GM23338 (cell line): ENCODE results near the gene ASXL3. TPM values are rescaled to one million over a fixed set of nuclear protein-coding genes. Genes with fewer than 3 reads are reported as not detected.

Experiments used
- ATAC-seq: fragments of 200-7000 bp; cut with Tn5 transposase; 3 replicates; pipeline ENCODE4 v1.9.1; 2020
- DNase-seq: peaks from one replicate; pipeline ENCODE4 v3.0.0-alpha.2; 2015; ENCODE audit warnings: low spot score
- H2AFZ ChIP-seq: fragments of 200-600 bp; sonication (generic); 2 replicates; pipeline ENCODE4 v1.8.0; 2016; ENCODE audit warnings: antibody characterized with exemption, mild to moderate bottlenecking, moderate library complexity
- H3F3A ChIP-seq: fragments of 200-600 bp; sonication (generic); replicated peaks from 2 replicates; pipeline ENCODE4 v1.8.0; 2017; ENCODE audit warnings: antibody characterized with exemption, mixed run types, low read depth
- H3K27ac ChIP-seq: fragments of 200-600 bp; sonication (generic); 2 replicates; pipeline ENCODE4 v1.6.1; 2016; ENCODE audit warnings: low read depth
- H3K27me3 ChIP-seq: fragments of 200-600 bp; sonication (generic); 2 replicates; pipeline ENCODE4 v1.8.0; 2016; ENCODE audit warnings: mild to moderate bottlenecking, mixed run types, moderate library complexity; ENCODE audit not compliant: insufficient read depth
- H3K36me3 ChIP-seq: fragments of 200-600 bp; sonication (generic); 2 replicates; pipeline ENCODE4 v1.8.0; 2016; ENCODE audit warnings: mild to moderate bottlenecking; ENCODE audit not compliant: insufficient read depth
- H3K4me1 ChIP-seq: fragments of 200-600 bp; sonication (generic); 2 replicates; pipeline ENCODE4 v1.8.0; 2016; ENCODE audit warnings: mild to moderate bottlenecking, moderate library complexity; ENCODE audit not compliant: insufficient read depth
- H3K4me2 ChIP-seq: fragments of 200-600 bp; sonication (generic); 2 replicates; pipeline ENCODE4 v1.7.1; 2017; ENCODE audit warnings: mixed run types
- H3K4me3 ChIP-seq: fragments of 200-600 bp; sonication (generic); 2 replicates; pipeline ENCODE4 v1.6.1; 2016; ENCODE audit warnings: mixed run types
- H3K79me2 ChIP-seq: fragments of 200-600 bp; sonication (generic); replicated peaks from 2 replicates; pipeline ENCODE4 v1.8.0; 2017; ENCODE audit warnings: mild to moderate bottlenecking; ENCODE audit not compliant: insufficient read depth
- H3K9me2 ChIP-seq: fragments of 200-600 bp; sonication (generic); 2 replicates; pipeline ENCODE4 v1.8.0; 2017; ENCODE audit not compliant: insufficient read depth
- H4K20me1 ChIP-seq: fragments of 200-600 bp; sonication (generic); replicated peaks from 2 replicates; pipeline ENCODE4 v1.8.0; 2017; ENCODE audit warnings: mild to moderate bottlenecking; ENCODE audit not compliant: insufficient read depth
- H3K27ac Mint-ChIP-seq: 2 replicates; pipeline ENCODE4 v1.8.0; 2020; ENCODE audit warnings: inconsistent platforms, mild to moderate bottlenecking, moderate library complexity, mixed read lengths
- H3K27me3 Mint-ChIP-seq: 3 replicates; pipeline ENCODE4 v1.8.0; 2022; ENCODE audit warnings: low read depth, mild to moderate bottlenecking, moderate library complexity, mixed read lengths, inconsistent platforms; ENCODE audit not compliant: insufficient read depth, poor library complexity
- H3K36me3 Mint-ChIP-seq: 3 replicates; pipeline ENCODE4 v1.8.0; 2021; ENCODE audit warnings: low read depth, mild to moderate bottlenecking, inconsistent platforms, moderate library complexity, mixed read lengths
- H3K4me1 Mint-ChIP-seq: 3 replicates; pipeline ENCODE4 v1.8.0; 2020; ENCODE audit warnings: mild to moderate bottlenecking, inconsistent platforms, mixed read lengths
- H3K4me3 Mint-ChIP-seq: 3 replicates; pipeline ENCODE4 v1.8.0; 2021; ENCODE audit warnings: moderate library complexity, mild to moderate bottlenecking, inconsistent platforms, mixed read lengths
- H3K9me3 Mint-ChIP-seq: 3 replicates; pipeline ENCODE4 v1.8.0; 2020; ENCODE audit warnings: moderate library complexity, mild to moderate bottlenecking, inconsistent platforms, mixed read lengths
- CREB1 ChIP-seq: fragments of 250-450 bp; sonication (Bioruptor Pico); IDR thresholded peaks from 2 replicates; pipeline ENCODE4 v1.5.0; 2020; ENCODE audit warnings: low read depth, mild to moderate bottlenecking, moderate library complexity
- EZH2 ChIP-seq: fragments of 200-600 bp; sonication (generic); IDR thresholded peaks from one replicate; pipeline ENCODE4 v1.8.0; 2017; ENCODE audit warnings: antibody characterized with exemption, mild to moderate bottlenecking, low read depth; ENCODE audit not compliant: unreplicated experiment
- EZH2phosphoT487 ChIP-seq: fragments of 200-600 bp; sonication (generic); IDR thresholded peaks from one replicate; pipeline ENCODE4 v1.8.1; 2018; ENCODE audit warnings: antibody characterized with exemption; ENCODE audit not compliant: unreplicated experiment
- JUNB ChIP-seq: IDR thresholded peaks from one replicate; pipeline ENCODE4 v1.6.1; 2016; ENCODE audit warnings: antibody characterized with exemption; ENCODE audit not compliant: unreplicated experiment
- NANOG ChIP-seq: IDR thresholded peaks from 2 replicates; pipeline ENCODE4 v1.6.1; 2016; ENCODE audit warnings: antibody characterized with exemption, borderline replicate concordance
- POLR2AphosphoS5 ChIP-seq: IDR thresholded peaks from 2 replicates; pipeline ENCODE4 v1.6.1; 2016; ENCODE audit warnings: antibody characterized with exemption, low read depth
- STAT1 ChIP-seq: IDR thresholded peaks from one replicate; pipeline ENCODE4 v1.6.1; 2016; ENCODE audit warnings: antibody characterized with exemption; ENCODE audit not compliant: unreplicated experiment
- ZNF114 ChIP-seq: fragments of 250-450 bp; sonication (Bioruptor Pico); IDR thresholded peaks from 2 replicates; pipeline ENCODE4 v1.5.0; 2020; ENCODE audit warnings: mild to moderate bottlenecking, moderate library complexity
- ZNF331 ChIP-seq: fragments of 250-450 bp; sonication (Bioruptor Pico); IDR thresholded peaks from 2 replicates; pipeline ENCODE4 v1.5.0; 2020; ENCODE audit warnings: low read depth, mild to moderate bottlenecking, moderate library complexity
- polyA plus RNA-seq: library from polyadenylated mRNA; unstranded; fragments of >200 nt; fragmentation: Nextera tagmentation; extraction: Ambion mirVana; gene quantifications from 2 replicates; pipeline ENCODE4 v1.2.1, GENCODE V29; 2016
- total RNA-seq: library from RNA; depleted of rRNA; stranded (reverse); fragments of >200 nt; shearing (Covaris generic); gene quantifications from 2 replicates; pipeline ENCODE4 v1.2.3, GENCODE V29; 2014
- TF ChIP-seq, protein P1 (sequence below): IDR thresholded peaks from 2 replicates; pipeline ENCODE4 v1.6.1; 2016; ENCODE audit warnings: antibody characterized with exemption
- TF ChIP-seq, protein P2 (sequence below): fragments of 250-450 bp; sonication (Bioruptor Pico); IDR thresholded peaks from 2 replicates; pipeline ENCODE4 v1.5.0; 2020; ENCODE audit warnings: mild to moderate bottlenecking, moderate library complexity
- TF ChIP-seq, protein P3 (sequence below), 2 experiments: fragments of 200-600 bp in 1 of 2; sonication (generic) in 1 of 2; conservative IDR thresholded peaks; 2 replicates each; pipeline versions ENCODE4 v1.5.1 to v1.6.1; 2016 to 2017; ENCODE audit warnings: antibody characterized with exemption in 2 of 2, low read depth in 2 of 2, mild to moderate bottlenecking in 2 of 2, moderate library complexity in 1 of 2
- TF ChIP-seq, protein P4 (sequence below): IDR thresholded peaks from one replicate; pipeline ENCODE4 v1.6.1; 2018; ENCODE audit warnings: antibody characterized with exemption; ENCODE audit not compliant: unreplicated experiment

Gene ASXL3
- total and polyA plus RNA-seq, 2 experiments from 2014 or later = 0.23 to 1.4 TPM

DNA sequence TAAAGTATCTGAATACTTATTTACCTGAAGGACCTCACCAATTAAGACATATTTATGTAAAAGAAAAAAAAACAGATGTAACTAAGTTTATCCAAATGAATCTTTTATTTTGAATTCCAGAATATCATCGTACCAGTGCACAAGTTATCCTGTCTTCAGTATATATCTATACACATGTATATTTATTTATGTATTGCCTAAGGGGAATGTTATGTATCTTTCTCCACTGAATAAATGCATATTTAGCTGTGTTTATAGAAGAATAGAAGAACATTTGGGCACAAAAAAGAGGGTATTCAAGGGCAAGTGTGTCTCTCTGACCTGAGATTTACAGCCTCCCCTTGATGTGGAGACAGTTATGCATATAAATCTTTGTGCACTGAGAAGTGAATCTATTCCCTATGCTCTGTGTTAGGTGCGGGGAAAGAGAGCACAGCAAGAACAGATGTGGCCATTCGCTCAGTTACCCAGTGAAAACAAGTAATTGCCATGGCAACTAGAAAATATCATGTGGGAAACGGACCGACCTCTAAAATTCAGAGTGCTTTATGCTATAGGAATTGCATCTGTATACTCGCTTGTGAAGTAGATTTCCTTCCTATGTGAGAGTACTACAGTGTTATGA lies 39.5 kb upstream of the ASXL3 start:
- Histone ChIP-seq H4K20me1 (no peaks in the 10 kb centered on the region), H2AFZ (no peak overlapping the region), H3K27ac (no peak overlapping the region), H3K27me3 (no peaks in the 10 kb centered on the region), H3K4me3 (no peak overlapping the region), H3K4me2 (no peak overlapping the region), H3K4me1 (no peaks in the 10 kb centered on the region), H3K36me3 (no peaks in the 10 kb centered on the region), H3K9me2 (no peaks in the 10 kb centered on the region), H3K79me2 (no peaks in the 10 kb centered on the region), H3F3A (no peaks in the 10 kb centered on the region)
- TF ChIP-seq EZH2phosphoT487 (no peak), EZH2 (no peak), ZNF114 (CRISPR knock-in tag) (no peak), JUNB (no peak), NANOG (no peak), POLR2AphosphoS5 (no peak), STAT1 (no peak), ZNF331 (CRISPR knock-in tag) (no peak), CREB1 (no peak)
- TF ChIP-seq, protein P1, sequence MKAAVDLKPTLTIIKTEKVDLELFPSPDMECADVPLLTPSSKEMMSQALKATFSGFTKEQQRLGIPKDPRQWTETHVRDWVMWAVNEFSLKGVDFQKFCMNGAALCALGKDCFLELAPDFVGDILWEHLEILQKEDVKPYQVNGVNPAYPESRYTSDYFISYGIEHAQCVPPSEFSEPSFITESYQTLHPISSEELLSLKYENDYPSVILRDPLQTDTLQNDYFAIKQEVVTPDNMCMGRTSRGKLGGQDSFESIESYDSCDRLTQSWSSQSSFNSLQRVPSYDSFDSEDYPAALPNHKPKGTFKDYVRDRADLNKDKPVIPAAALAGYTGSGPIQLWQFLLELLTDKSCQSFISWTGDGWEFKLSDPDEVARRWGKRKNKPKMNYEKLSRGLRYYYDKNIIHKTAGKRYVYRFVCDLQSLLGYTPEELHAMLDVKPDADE = no peak
- TF ChIP-seq, protein P2, sequence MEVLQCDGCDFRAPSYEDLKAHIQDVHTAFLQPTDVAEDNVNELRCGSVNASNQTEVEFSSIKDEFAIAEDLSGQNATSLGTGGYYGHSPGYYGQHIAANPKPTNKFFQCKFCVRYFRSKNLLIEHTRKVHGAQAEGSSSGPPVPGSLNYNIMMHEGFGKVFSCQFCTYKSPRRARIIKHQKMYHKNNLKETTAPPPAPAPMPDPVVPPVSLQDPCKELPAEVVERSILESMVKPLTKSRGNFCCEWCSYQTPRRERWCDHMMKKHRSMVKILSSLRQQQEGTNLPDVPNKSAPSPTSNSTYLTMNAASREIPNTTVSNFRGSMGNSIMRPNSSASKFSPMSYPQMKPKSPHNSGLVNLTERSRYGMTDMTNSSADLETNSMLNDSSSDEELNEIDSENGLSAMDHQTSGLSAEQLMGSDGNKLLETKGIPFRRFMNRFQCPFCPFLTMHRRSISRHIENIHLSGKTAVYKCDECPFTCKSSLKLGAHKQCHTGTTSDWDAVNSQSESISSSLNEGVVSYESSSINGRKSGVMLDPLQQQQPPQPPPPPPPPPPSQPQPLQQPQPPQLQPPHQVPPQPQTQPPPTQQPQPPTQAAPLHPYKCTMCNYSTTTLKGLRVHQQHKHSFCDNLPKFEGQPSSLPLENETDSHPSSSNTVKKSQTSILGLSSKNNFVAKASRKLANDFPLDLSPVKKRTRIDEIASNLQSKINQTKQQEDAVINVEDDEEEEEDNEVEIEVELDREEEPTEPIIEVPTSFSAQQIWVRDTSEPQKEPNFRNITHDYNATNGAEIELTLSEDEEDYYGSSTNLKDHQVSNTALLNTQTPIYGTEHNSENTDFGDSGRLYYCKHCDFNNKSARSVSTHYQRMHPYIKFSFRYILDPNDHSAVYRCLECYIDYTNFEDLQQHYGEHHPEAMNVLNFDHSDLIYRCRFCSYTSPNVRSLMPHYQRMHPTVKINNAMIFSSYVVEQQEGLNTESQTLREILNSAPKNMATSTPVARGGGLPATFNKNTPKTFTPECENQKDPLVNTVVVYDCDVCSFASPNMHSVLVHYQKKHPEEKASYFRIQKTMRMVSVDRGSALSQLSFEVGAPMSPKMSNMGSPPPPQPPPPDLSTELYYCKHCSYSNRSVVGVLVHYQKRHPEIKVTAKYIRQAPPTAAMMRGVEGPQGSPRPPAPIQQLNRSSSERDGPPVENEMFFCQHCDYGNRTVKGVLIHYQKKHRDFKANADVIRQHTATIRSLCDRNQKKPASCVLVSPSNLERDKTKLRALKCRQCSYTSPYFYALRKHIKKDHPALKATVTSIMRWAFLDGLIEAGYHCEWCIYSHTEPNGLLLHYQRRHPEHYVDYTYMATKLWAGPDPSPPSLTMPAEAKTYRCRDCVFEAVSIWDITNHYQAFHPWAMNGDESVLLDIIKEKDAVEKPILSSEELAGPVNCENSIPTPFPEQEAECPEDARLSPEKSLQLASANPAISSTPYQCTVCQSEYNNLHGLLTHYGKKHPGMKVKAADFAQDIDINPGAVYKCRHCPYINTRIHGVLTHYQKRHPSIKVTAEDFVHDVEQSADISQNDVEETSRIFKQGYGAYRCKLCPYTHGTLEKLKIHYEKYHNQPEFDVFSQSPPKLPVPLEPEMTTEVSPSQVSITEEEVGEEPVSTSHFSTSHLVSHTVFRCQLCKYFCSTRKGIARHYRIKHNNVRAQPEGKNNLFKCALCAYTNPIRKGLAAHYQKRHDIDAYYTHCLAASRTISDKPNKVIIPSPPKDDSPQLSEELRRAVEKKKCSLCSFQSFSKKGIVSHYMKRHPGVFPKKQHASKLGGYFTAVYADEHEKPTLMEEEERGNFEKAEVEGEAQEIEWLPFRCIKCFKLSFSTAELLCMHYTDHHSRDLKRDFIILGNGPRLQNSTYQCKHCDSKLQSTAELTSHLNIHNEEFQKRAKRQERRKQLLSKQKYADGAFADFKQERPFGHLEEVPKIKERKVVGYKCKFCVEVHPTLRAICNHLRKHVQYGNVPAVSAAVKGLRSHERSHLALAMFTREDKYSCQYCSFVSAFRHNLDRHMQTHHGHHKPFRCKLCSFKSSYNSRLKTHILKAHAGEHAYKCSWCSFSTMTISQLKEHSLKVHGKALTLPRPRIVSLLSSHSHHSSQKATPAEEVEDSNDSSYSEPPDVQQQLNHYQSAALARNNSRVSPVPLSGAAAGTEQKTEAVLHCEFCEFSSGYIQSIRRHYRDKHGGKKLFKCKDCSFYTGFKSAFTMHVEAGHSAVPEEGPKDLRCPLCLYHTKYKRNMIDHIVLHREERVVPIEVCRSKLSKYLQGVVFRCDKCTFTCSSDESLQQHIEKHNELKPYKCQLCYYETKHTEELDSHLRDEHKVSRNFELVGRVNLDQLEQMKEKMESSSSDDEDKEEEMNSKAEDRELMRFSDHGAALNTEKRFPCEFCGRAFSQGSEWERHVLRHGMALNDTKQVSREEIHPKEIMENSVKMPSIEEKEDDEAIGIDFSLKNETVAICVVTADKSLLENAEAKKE (CRISPR knock-in tag) = no peak
- TF ChIP-seq, protein P3, sequence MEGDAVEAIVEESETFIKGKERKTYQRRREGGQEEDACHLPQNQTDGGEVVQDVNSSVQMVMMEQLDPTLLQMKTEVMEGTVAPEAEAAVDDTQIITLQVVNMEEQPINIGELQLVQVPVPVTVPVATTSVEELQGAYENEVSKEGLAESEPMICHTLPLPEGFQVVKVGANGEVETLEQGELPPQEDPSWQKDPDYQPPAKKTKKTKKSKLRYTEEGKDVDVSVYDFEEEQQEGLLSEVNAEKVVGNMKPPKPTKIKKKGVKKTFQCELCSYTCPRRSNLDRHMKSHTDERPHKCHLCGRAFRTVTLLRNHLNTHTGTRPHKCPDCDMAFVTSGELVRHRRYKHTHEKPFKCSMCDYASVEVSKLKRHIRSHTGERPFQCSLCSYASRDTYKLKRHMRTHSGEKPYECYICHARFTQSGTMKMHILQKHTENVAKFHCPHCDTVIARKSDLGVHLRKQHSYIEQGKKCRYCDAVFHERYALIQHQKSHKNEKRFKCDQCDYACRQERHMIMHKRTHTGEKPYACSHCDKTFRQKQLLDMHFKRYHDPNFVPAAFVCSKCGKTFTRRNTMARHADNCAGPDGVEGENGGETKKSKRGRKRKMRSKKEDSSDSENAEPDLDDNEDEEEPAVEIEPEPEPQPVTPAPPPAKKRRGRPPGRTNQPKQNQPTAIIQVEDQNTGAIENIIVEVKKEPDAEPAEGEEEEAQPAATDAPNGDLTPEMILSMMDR (conservative IDR thresholded peaks at IDR 0.05; ENCODE audit: low read depth in 2 of 2) = no peak
- TF ChIP-seq, protein P4, sequence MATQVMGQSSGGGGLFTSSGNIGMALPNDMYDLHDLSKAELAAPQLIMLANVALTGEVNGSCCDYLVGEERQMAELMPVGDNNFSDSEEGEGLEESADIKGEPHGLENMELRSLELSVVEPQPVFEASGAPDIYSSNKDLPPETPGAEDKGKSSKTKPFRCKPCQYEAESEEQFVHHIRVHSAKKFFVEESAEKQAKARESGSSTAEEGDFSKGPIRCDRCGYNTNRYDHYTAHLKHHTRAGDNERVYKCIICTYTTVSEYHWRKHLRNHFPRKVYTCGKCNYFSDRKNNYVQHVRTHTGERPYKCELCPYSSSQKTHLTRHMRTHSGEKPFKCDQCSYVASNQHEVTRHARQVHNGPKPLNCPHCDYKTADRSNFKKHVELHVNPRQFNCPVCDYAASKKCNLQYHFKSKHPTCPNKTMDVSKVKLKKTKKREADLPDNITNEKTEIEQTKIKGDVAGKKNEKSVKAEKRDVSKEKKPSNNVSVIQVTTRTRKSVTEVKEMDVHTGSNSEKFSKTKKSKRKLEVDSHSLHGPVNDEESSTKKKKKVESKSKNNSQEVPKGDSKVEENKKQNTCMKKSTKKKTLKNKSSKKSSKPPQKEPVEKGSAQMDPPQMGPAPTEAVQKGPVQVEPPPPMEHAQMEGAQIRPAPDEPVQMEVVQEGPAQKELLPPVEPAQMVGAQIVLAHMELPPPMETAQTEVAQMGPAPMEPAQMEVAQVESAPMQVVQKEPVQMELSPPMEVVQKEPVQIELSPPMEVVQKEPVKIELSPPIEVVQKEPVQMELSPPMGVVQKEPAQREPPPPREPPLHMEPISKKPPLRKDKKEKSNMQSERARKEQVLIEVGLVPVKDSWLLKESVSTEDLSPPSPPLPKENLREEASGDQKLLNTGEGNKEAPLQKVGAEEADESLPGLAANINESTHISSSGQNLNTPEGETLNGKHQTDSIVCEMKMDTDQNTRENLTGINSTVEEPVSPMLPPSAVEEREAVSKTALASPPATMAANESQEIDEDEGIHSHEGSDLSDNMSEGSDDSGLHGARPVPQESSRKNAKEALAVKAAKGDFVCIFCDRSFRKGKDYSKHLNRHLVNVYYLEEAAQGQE = no peak
- H3K4me3 Mint-ChIP-seq = no peak overlapping the region
- DNase-seq (no peak), ATAC-seq (no peak)
- H3K9me3 Mint-ChIP-seq = no peaks in the 10 kb centered on the region
- no peak overlapping the region for H3K27ac Mint-ChIP-seq
- peaks cover 6% of the 10 kb centered on the region; the same call in 2 of the 3 replicates for H3K4me1 Mint-ChIP-seq
- H3K36me3 Mint-ChIP-seq = no peaks in the 10 kb centered on the region
- H3K27me3 Mint-ChIP-seq = no peaks in the 10 kb centered on the region
